ENCODE measurements around the gene USP24.
"Not testable (repeated sequence)": the region's sequence is repeated elsewhere in the genome, so short reads cannot be mapped to it uniquely, and the experiment has no call there.

The USP24 gene

DNA sequence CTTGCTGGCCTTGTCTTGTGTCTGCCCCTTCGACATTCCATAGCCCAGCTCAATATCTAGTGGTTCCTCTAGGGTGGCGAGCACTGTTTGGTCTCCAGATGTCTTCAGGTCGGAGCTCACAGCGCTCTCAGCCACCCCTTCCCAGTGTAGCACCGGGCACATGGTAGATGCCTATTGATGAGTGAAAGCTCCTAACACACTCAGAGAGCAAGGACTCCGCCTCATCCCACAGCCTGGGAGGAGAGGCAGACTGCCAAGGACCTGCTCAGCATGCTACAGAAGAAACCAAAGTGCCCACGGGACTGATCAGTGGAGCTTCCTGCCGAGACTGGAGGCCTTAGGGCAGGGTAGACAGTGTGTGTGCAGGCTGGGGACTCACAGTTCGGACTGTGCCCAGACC, 164.9 kb downstream of the USP24 start:
- no peak for DNase-seq

DNA sequence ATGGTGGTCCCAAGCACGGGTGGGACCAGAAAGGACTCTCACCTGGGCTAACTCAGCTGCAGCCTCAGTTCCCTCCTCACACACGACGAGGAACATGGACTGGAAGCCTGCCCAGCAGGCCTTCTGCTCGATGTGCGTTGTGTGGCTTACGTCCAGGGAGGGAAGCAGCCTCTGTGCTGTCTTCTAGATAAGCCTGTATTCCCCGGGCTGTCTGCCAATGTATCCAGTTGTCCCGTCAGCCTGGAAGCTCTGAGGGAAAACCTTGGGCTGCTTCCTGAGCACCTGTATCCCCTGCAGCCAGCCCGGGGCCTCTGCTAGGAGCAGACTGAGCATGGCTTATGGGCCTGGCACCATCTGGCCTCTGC, 165.3 kb downstream of the USP24 start:
- no peak for DNase-seq

DNA sequence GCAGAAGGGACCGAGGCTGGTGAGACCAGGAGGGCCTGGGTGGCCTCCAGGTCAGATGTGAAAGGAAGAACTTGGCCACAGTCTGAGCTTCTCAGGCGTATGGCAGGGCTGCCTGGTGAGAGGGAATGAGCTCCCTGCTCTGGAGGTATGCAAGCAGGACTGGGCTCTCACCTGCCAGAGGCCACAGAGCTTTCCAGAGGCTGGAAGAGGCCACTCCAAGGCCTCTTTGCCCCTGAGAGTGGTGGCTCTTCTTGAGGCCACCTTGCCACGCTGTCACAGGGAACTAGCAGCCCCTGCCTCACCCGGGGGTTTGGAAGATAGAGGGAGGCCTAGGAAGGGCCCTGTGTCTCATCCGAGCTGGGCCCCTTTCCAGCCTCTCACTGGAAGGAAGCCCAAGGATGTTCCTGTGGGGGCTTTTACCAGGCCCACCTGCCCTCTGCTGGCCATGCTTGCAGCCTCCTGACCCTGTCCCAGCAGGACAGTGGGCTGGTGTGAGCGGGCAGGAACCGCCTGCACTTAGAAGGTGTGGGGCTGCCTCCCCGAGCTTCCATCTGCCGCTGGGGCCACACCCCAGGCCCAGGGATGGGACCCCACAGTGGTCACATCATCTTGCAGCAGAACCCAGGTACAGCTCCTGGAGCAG, 165.8 kb downstream of the USP24 start:
- no peak for DNase-seq

DNA sequence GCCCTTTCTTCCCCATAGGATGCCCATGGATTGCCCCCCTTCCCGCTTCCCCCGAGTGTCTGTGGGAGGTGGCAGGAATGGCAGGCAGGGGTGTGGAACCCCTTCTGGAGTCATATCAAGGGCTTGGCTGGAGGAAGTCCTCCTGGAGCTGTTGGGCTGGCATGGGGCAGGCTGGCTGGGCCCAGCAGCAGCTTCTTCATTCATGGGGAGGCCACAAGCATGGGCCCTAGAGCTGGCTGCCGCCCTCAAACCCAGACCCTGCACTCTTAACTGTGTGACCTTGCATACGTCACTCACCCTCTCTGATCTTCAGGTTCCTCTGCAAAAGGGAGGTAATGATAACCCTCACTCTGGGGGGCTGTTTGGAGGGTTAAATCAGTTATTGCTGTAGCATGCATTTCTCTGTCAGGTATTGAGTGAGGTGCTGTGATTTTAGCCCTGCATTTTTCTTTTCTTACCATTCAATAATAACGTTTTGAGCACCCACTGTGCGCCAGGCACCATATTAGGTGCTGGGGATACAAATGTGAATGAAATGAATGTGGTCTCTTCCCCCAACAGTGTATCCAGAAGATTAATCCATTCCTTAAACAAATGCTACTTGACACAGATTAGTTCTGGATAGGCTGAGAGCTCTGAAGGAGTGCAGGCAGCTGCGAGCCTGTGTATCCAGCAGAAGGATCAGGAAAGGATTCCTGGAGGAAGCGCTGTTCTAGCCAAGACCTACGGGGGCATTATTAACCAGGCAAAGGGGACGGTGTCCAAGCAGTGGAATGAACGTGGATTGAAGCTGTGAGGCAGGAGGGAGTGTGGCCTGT, 166.5 kb downstream of the USP24 start:
- no peak for DNase-seq

DNA sequence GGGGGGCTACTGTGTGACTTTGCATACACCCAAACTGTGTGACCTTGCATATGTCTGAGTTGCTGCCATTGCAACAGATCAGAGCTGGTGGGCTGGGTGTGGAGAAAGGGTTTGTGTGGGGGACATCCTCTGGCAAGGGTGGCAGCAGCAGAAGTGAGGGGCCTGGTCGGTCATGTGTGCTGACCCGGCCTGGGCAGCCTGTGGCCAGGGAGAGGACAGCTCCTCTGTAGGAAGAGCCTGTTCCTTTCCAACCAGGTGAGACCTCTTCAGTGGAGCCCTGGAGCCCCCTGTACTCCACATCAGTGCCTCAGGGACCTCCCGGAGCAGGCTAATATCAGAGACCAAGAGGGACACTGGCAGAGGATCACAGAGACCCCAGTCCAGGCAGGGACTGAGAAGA, 167.6 kb downstream of the USP24 start:
- no peak for DNase-seq

DNA sequence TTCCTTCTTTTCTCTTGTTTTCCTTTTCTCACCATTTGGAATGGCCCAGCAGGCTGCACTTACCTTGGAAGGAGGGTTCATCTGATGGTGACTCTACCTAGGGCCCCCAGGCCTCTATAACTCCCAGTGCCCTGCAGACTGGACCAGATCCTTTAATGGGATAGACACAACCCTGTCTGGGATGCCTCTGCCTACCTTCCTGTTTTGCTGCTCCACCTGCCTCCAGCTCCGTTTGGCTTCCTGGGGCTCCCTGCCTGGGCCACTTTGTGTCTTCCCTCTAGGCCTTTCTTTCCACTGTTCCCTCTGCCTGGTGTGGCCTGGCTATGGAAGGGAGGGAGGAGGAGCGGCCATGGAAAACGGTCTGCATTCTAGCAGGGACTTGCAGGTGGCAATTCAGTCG, 168.3 kb downstream of the USP24 start:
- DNase-seq: no peak

DNA sequence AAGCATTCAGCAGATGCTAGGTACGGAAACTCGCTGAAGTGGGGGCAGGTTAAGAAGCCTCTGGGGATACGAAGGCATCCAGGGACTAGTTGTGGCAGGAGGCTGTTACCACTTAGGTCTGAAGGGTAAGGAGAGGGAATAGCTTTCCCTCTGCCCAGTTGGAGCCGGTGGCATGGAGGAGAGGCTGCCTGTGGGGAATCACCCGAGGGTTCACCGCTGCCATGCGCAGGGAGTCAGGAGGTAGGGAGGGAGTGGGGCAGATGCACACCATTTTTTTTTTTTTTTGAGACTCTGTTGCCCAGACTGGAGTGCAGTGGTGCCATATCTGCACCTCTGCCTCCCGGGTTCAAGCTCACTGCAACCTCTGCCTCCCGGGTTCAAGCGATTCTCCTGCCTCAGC, 169.7 kb downstream of the USP24 start:
- no peak for DNase-seq

DNA sequence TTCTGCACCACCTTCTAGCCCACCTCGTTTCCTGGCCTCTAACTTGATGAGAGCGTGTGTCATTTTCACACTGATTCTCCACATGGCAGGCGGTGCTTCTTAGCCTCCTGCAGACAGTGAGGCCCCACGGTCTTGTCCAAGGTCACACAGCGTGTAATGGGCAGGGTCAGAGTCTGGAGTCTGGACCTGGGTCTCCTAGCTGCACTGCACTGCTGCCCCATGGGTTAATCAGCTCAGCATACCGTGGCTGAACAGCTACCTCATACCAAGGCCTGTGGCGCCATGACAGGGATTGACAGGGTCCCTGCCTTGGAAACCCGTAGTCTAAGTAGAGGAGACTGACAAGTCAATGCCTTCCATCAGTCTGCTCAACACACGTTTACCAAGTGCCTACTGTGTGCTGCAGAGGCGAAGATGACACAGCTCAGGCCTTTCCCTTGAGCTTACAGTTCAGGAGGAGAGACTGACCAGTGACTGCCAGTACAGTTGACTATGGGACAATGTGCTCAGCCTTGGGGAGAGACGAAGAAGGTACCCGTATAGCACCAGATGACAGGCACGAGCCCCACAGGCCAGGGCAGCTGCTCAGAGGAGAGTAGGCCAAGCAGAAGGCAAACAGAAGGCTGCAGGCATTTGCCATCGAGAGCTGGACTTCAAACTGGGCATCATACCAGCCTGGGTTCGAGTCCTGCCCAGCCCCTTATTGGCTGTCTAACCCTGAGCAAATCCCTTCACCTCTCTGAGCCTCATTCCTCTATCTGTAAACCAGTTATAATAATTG, 170.4 kb downstream of the USP24 start:
- no peak for DNase-seq

DNA sequence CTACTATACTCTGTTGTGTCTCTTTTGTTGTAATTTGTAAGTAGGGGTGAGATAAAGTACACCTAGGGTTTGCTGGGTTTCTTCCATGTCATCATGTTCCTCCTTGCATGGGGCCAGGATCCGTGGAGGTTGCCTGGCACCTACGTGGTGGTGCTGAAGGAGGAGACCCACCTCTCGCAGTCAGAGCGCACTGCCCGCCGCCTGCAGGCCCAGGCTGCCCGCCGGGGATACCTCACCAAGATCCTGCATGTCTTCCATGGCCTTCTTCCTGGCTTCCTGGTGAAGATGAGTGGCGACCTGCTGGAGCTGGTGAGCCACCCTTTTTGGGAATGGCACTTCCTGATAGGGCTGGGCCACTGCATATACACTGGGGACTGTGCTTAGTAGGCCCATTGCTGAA, 171.4 kb downstream of the USP24 start:
- no peak for DNase-seq

DNA sequence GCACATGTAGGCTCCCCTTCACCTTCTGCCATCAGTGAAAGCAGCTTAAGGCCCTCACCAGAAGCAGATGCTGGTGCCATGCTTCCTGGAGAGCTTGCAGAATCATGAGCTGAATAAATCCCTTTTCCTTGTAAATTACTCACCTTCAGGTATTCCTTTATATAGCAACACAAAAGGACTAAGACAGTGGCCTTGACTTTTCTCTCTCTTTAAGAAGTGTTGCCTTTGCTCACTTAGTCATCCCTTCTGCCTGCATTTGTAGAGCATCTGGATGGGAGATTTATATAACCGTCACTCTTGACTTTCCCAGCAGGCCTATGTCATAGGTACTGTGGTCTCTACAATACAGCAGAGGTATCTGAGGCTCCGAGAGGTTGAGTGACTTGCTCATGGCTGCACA, 172.2 kb downstream of the USP24 start:
- no peak for DNase-seq

DNA sequence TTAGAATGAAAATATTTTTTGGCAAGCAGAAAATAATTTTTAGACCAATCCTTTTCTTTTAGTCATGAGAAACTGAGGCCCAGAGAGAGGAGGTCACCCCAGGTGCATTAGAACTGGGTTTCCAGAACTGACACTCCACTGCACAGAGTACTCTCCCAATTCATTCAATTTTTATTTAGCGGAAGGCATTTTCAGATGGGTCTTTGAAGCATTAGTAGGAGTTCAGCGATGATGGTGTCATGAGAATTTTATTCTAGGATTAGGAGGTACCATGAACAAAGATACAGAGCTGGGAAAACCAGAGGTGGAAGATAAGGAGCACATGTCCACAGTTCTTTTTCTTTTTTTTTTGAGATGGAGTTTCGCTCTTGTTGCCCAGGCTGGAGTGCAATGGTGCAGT, 173.6 kb downstream of the USP24 start:
- no peak for DNase-seq

DNA sequence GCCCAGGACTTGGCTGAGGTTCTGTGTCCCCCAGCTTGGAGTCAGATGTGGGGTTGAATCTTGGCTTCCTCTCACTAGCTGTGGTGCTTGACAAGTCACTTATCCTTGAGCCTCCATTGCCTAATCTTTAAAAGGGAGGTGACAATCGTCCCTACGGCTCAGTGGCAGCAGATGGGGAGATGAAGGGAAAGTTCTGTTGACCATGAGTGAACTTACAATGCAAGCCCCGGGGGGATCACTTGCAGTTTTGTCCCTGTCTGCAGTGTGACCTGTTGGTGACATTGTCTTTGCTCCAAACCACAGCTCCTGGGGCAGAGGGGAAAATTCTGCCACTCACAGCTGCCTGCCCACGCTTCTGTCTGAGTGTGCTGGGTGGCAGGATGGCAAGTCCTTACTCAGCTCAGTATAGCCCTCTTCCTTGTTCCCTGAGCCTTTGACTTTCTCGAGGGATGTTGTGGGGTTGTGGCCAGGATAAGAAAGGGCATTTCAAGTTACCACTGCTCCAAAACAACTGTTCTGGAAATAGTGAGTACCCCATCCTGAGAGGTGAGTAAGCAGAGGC, 174.2 kb downstream of the USP24 start:
- no peak for DNase-seq

DNA sequence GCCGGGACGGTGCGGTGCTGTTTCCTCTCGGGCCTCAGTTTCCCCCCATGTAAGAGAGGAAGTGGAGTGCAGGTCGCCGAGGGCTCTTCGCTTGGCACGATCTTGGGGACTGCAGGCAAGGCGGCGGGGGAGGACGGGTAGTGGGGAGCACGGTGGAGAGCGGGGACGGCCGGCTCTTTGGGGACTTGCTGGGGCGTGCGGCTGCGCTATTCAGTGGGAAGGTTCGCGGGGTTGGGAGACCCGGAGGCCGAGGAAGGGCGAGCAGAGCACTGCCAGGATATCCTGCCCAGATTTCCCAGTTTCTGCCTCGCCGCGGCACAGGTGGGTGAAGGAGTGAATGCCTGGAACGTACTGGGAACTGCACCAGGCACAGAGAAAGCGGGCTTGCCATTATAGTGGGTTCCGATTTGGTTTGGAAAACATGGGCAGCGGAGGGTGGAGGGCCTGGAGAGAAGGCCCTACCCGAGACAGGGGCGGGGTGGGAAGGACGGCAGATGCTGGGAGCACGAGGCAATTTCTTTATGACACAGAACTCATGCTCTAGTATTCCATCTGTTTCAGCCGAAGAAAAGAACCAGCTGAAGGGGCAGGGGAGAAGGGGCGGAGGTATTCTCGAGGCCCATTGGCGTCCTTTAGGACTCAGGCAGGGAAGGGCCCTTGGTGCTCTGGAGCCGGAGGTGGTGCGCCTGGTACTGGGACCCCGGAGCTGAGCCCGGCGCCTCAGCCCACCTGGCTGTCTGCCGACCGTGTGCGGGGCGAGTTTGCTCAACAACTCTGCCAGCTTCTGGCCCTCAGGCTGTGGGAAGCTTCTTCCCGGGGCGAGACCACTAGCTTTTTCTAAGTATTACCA, 174.9 kb downstream of the USP24 start:
- no peak for DNase-seq

DNA sequence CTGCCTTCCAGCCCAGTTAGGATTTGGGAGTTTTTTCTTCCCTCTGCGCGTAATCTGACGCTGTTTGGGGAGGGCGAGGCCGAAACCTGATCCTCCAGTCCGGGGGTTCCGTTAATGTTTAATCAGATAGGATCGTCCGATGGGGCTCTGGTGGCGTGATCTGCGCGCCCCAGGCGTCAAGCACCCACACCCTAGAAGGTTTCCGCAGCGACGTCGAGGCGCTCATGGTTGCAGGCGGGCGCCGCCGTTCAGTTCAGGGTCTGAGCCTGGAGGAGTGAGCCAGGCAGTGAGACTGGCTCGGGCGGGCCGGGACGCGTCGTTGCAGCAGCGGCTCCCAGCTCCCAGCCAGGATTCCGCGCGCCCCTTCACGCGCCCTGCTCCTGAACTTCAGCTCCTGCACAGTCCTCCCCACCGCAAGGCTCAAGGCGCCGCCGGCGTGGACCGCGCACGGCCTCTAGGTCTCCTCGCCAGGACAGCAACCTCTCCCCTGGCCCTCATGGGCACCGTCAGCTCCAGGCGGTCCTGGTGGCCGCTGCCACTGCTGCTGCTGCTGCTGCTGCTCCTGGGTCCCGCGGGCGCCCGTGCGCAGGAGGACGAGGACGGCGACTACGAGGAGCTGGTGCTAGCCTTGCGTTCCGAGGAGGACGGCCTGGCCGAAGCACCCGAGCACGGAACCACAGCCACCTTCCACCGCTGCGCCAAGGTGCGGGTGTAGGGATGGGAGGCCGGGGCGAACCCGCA, 175.7 kb downstream of the USP24 start, which contains the start of gene PCSK9:
Gene PCSK9, plus strand, starts transcription at position 207 of the 741 bp plus-strand sequence. Its CDS starts 290 bp downstream, at position 497.
- DNase-seq: no peak

DNA sequence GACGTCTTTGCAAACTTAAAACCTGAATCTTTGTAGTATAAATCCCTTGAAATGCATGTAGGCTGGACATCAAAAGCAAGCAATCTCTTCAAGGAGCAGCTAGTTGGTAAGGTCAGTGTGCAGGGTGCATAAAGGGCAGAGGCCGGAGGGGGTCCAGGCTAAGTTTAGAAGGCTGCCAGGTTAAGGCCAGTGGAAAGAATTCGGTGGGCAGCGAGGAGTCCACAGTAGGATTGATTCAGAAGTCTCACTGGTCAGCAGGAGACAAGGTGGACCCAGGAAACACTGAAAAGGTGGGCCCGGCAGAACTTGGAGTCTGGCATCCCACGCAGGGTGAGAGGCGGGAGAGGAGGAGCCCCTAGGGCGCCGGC, 176.2 kb downstream of the USP24 start:
- DNase-seq: no peak

DNA sequence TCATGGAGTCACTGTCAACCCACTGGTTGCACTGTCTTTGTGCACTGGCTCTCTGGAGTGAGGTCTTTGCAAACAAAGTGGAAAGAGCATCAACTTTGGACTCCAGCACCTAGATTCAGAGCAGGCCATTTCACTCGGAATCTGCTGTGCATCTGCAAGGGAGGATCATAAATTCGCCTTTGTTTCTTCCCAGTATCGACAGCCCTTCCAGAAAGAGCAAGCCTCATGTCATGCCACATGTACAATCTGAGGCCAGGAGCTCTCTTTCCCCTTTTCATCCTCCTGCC, 176.7 kb downstream of the USP24 start:
- DNase-seq: no peak

DNA sequence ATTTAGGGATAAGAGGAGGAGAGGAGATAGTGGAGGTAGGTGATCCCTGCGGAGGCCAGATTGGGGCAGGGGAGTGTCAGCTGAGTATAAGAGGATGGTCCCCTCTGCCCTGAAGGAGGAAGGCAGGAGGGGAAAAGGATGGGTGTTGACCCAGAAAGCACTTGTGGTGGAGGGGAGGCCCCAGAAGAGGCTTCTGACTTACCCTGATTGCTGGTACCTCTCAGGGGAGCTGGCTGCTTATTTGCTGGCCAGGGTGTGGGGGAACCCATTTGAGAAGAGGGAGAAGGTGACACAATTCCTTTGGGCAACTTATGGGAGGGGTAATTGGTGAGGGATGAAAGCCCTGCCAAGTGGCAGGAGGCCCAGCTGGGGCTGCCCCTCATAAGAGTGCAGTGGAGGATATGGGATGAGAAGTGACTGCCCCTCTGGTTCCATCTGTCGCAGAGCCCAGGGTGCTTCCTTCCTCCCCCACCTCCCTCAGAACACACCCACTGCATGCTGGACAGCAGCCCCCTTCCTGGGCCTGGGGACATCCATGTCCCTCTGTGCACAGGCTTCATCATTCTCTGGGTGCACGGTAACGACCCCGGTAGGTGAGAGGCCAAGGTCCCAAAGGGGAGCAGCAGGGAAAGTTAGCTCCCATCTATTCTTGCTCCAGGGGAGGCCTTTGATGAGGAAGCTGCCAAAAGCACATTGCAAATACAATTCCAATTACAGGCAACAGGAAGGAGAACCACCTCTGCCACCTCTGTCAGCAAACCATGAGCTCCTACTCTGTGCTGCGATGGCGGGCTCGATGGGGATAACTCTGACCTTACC, 177.2 kb downstream of the USP24 start:
- DNase-seq: no peak

DNA sequence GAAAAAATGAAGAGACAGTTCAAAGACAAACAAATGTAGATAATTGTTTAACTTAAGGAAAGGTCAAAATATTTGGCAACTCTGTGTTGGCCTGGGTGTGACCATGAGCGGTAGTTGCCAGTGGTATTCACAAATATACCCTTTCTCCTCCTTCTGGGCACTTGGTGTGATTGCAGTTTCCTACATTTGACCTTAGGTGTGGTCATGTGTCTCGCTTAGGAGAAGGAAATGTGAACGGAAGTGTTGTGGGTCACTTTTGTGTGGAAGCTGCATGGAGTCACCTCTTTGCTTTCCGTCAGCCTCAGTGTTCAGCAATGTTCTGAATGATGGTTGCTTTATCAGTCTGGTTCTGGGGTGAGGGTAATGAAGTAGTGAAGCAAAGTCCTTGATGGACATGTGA, 179.3 kb downstream of the USP24 start:
- DNase-seq: no peak

DNA sequence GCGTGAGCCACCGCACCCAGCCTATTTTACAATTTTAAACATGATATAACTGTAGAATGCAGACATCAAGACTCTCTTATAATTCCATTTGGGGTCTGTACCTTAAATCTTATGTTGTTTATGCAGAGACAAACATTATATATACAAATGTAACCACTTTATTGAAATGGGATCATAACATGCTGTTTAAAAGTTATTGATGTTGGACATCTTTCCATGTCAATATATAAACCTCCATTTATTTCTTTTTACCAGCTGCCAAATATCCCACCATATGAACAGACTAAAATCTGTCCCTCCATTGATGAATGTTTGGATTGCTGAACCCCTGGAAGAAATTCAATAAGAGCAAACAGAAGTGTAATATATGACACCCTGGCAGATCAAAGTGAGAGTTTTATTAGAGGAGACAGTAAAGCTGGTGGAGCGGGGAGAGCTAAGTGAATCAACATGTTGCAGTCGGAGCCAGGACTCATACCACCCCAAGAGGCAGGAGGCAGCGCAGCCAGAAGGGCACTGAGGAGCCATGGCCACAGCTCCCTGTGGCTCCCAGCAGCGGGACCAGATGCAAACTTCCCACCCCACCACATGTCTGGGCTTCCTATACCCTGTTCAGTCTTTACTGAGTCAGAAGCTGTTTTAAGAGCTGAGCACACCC, 180.6 kb downstream of the USP24 start:
- no peak for DNase-seq

DNA sequence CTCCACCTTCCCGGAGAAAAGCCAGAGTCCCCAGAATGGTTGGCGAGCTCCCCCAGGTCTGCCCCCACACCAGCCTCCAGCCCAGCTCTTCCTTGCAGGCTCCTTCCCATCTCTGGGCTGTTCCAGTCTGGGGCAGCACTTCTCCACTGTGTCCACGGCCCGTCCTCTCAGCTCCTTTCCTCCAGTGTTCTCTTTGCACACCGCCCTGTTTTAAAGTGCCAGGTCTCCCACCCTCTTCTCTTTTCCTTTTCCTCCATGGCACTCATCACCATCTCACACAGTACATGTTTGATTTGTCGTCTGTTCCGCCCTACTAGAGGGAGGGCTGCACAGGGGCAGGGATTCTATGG, 181.9 kb downstream of the USP24 start:
- DNase-seq: no peak

DNA sequence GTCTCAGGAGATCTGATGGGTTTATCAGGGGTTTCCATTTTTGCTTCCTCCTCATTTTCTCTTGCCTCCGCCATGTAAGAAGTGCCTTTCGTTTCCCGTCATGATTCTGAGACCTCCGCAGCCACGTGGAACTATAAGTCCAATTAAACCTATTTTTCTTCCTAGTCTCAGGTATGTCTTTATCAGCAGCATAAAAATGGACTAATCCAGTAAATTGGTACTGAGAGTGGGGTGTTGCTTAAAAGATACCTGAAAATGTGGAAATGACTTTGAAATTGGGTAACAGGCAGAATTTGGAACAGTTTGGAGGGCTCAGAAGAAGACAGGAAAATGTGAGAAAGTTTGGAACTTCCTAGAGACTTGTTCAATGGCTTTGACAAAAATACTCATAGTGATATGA, 184.1 kb downstream of the USP24 start:
- DNase-seq: not testable (repeated sequence)
